GM12892 (cell line): ENCODE data around the gene RPL21.
"Not testable (repeated sequence)": the region's sequence is repeated elsewhere in the genome, so short reads cannot be mapped to it uniquely, and the experiment has no call there.

Source experiments
- DNase-seq: peaks from one replicate; pipeline ENCODE4 v3.0.0; 2011; ENCODE audit not compliant: insufficient read length
- FAIRE-seq: peaks from 2 replicates; lab custom pipeline; 2011; peaks lifted over from hg19 to GRCh38; lab: Jason Lieb, UNC
- POLR2A ChIP-seq: IDR thresholded peaks from 2 replicates; pipeline ENCODE4 v1.6.1; 2011; ENCODE audit warnings: low read depth, low read length, control low read depth
- POLR2AphosphoS5 ChIP-seq: IDR thresholded peaks from 2 replicates; pipeline ENCODE4 v1.6.1; 2011; ENCODE audit warnings: low read depth, low read length, control low read depth
- TAF1 ChIP-seq: IDR thresholded peaks from 2 replicates; pipeline ENCODE4 v1.6.1; 2011; ENCODE audit warnings: low read depth, mild to moderate bottlenecking, control low read depth, low read length, borderline replicate concordance

RPL21 gene

GRCh38 chr13:27274631-27275030, 23.3 kb downstream of the RPL21 start:
- TF ChIP-seq TAF1: no peak
- no peak for TF ChIP-seq POLR2AphosphoS5
- TF ChIP-seq POLR2A: no peak
- no peak for FAIRE-seq
- DNase-seq: no peak

GRCh38 chr13:27276188-27276587, 24.8 kb downstream of the RPL21 start:
- FAIRE-seq (no peak), DNase-seq (no peak)
- no peak for TF ChIP-seq POLR2A
- TF ChIP-seq POLR2AphosphoS5: no peak
- no peak for TF ChIP-seq TAF1

- TF ChIP-seq TAF1: no peak
- no peak for TF ChIP-seq POLR2A
- no peak for TF ChIP-seq POLR2AphosphoS5
- FAIRE-seq (no peak), DNase-seq (no peak)
Observed at GRCh38 chr13:27279506-27279905, 28.1 kb downstream of the RPL21 start.

GRCh38 chr13:27280009-27280656, 28.8 kb downstream of the RPL21 start:
- no peak for FAIRE-seq
- TF ChIP-seq POLR2AphosphoS5 (no peak), POLR2A (no peak), TAF1 (no peak)

GRCh38 chr13:27280841-27281240, 29.5 kb downstream of the RPL21 start:
- DNase-seq (no peak), FAIRE-seq (no peak)
- TF ChIP-seq POLR2A: no peak
- no peak for TF ChIP-seq POLR2AphosphoS5
- TF ChIP-seq TAF1: no peak

More at GRCh38 chr13:27280009-27280656, 28.8 kb downstream of the RPL21 start:
- no peak for DNase-seq

- FAIRE-seq (no peak), DNase-seq (no peak)
- TF ChIP-seq POLR2A: no peak
- no peak for TF ChIP-seq TAF1
- TF ChIP-seq POLR2AphosphoS5: no peak
Observed at GRCh38 chr13:27281420-27281819, 30.1 kb downstream of the RPL21 start.

GRCh38 chr13:27283906-27284493, 32.6 kb downstream of the RPL21 start:
- no peak for TF ChIP-seq POLR2A
- TF ChIP-seq POLR2AphosphoS5: no peak
- TF ChIP-seq TAF1: no peak
- FAIRE-seq (peak; percentile 66), DNase-seq (no peak)

- no peak for FAIRE-seq
- TF ChIP-seq TAF1 (no peak), POLR2A (no peak), POLR2AphosphoS5 (no peak)
- DNase-seq: no peak
Observed at GRCh38 chr13:27288392-27288791, 37.0 kb downstream of the RPL21 start.

GRCh38 chr13:27289011-27289665, 37.8 kb downstream of the RPL21 start:
- TF ChIP-seq POLR2A: no peak
- TF ChIP-seq POLR2AphosphoS5: no peak
- TF ChIP-seq TAF1: no peak
- no peak for FAIRE-seq
- no peak for DNase-seq

- FAIRE-seq (no peak), DNase-seq (no peak)
- TF ChIP-seq POLR2AphosphoS5 (no peak), TAF1 (no peak)
Observed at GRCh38 chr13:27290715-27291114, 39.4 kb downstream of the RPL21 start.

GRCh38 chr13:27291967-27292366, 40.6 kb downstream of the RPL21 start:
- not testable (repeated sequence) for FAIRE-seq

More at GRCh38 chr13:27291967-27292366, 40.6 kb downstream of the RPL21 start:
- DNase-seq: not testable (repeated sequence)
